KOPT-K1 (cell line): ENCODE measurements around the gene CFAP69.

Experiments
- H3K27ac ChIP-seq: fragments of 200-600 bp; sonication (generic); 2 replicates; pipeline ENCODE4 v1.5.1; 2016; ENCODE audit warnings: antibody characterized with exemption, mild to moderate bottlenecking, low read depth, low read length; ENCODE audit not compliant: poor library complexity, severe bottlenecking
- H3K36me3 ChIP-seq: fragments of 200-600 bp; sonication (generic); 2 replicates; pipeline ENCODE4 v1.5.1; 2017; ENCODE audit warnings: antibody characterized with exemption, mild to moderate bottlenecking, low read length, moderate library complexity; ENCODE audit not compliant: insufficient read depth
- H3K9me3 ChIP-seq: fragments of 200-600 bp; sonication (generic); 2 replicates; pipeline ENCODE4 v1.5.1; 2017; ENCODE audit warnings: antibody characterized with exemption, low read length, mild to moderate bottlenecking; ENCODE audit not compliant: insufficient read depth, poor library complexity, severe bottlenecking

Gene CFAP69

DNA sequence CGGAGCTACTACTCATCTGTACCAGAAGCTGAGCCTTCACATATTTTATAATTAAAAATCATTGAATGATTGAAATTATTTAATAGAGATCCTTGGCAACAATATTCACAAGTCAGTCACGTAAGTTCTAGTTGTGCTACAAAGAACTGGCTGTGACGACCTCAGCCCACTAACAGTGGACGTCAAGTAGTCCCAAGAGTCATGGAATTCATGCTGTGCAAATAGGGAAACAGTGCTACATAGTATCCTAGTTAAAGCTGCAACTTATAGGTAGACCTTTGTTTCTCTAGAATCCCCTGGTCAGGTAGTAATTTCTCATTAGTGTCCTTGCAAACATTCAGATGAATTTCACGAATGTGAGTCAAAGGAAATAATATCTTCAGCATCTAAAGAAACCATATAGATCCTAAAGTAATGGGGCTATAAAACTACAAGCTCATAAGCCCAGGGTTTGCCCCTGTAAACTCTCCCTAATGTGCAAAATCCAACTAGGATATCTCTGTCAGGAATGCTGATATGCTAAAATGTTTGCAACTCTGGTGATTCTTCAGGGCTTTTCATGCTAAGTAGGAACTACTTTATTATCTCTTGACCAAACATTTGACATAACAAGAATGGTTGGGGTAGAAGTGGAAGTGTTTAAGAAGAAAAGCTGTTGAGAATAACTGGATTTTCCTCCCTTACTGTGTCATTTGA is 31.2 kb downstream of the CFAP69 start:
- H3K9me3 ChIP-seq, result no peaks in the 10 kb centered on the region
- H3K27ac ChIP-seq, result no peak overlapping the region
- H3K36me3 ChIP-seq, result no peaks in the 10 kb centered on the region

- Histone ChIP-seq H3K27ac (no peak overlapping the region), H3K9me3 (peaks cover 12% of the 10 kb centered on the region), H3K36me3 (no peaks in the 10 kb centered on the region)
Measured at GRCh38 chr7:90288154-90288553, 43.2 kb downstream of the CFAP69 start.

GRCh38 chr7:90290244-90291113 is 45.5 kb downstream of the CFAP69 start:
- Histone ChIP-seq H3K36me3 (no peaks in the 10 kb centered on the region), H3K27ac (no peak overlapping the region), H3K9me3 (peaks cover 26% of the 10 kb centered on the region)

DNA sequence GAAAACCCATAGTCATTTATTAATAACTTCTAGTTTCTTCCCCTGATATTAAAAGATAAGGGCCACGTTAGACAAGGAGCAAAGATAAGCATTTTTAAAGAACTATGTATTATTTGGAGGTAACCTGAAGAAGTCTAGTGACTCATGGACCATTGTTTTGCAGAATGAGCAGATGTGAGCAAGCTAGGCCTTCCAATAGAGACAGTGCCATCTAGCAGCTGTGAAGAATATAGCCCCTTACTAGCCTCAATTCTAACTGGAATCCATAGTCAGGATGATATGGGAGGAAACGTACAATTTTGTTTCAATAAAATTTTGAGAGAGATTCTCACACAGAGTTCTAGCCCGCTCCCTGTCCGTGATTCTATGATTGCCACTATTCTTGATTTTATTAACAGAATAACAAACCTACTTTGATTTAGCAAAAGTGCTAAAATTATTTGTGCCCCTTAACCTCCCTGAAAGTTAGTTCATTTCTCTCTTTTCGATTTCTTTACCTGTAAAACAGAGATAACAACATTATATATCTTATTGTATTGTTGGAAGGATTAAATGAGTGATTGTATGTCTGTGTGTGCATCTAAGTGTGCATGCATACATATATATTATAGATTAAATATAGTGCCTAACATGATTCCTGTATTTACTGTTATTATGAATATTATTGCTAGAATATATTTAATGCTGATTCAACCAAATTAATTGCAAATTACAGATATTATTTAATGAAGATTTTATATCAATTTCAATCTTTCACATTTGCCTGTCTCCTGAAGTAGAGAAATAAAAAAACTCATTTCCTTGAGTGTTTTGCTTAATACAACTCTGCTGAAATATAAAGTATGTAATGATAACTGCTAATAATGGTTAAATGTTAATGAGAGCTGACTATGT is 53.4 kb downstream of the CFAP69 start:
- Histone ChIP-seq H3K27ac (no peak overlapping the region), H3K9me3 (peaks cover 11% of the 10 kb centered on the region), H3K36me3 (no peaks in the 10 kb centered on the region)

- H3K27ac ChIP-seq, result no peak overlapping the region
- no peaks in the 10 kb centered on the region for H3K9me3 ChIP-seq
- H3K36me3 ChIP-seq, result no peaks in the 10 kb centered on the region
Measured at GRCh38 chr7:90303241-90303640, 58.3 kb downstream of the CFAP69 start.

DNA sequence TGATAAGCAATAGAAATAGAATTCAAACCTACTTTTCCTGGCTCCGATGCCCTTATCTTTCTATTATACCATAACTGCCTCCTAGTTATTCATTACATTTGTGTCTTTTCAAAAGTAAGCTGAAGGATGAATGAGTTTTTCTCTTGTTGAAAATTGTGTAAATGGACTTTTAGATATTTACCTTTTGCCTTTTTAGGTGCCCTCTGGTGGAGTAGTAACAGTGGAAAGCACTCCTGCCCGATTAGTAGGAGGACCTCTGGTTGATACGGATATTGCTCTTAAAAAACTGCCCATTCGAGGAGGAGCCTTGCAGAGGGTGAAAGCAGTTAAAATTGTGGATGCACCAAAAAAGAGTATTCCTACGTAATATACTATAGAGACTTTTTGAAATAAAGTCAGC is 64.9 kb downstream of the CFAP69 start:
- no peaks in the 10 kb centered on the region for H3K36me3 ChIP-seq
- H3K27ac ChIP-seq, result no peak overlapping the region
- no peaks in the 10 kb centered on the region for H3K9me3 ChIP-seq

- Histone ChIP-seq H3K36me3 (no peaks in the 10 kb centered on the region), H3K27ac (no peak overlapping the region), H3K9me3 (no peaks in the 10 kb centered on the region)
Measured at GRCh38 chr7:90311175-90311574, 66.2 kb downstream of the CFAP69 start.

GRCh38 chr7:90312745-90313144 is 67.8 kb downstream of the CFAP69 start:
- H3K36me3 ChIP-seq, result no peaks in the 10 kb centered on the region
- H3K9me3 ChIP-seq, result no peaks in the 10 kb centered on the region
- no peak overlapping the region for H3K27ac ChIP-seq

GRCh38 chr7:90313907-90314306 is 68.9 kb downstream of the CFAP69 start:
- H3K36me3 ChIP-seq, result no peaks in the 10 kb centered on the region
- no peaks in the 10 kb centered on the region for H3K9me3 ChIP-seq
- H3K27ac ChIP-seq, result no peak overlapping the region

DNA sequence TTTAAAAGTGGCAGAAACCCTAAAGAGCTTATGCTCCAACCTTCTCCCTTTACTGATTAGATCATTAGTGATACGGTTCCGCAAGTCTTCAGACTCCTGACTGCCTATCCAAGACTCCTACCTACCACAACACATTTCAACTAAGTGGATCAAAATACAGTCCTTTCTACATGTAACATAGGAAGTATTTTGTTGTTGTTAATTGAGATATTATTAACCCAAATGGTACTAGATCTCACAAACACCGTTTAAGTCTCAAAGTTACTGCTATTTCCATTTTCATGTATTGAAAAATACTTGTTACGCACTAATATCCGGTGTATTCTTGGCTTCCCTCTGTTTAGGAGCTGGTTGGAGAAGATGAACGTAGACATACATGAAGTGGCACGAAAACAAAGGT is 75.0 kb downstream of the CFAP69 start:
- peaks cover 4% of the 10 kb centered on the region for H3K9me3 ChIP-seq
- no peak overlapping the region for H3K27ac ChIP-seq
- no peaks in the 10 kb centered on the region for H3K36me3 ChIP-seq

DNA sequence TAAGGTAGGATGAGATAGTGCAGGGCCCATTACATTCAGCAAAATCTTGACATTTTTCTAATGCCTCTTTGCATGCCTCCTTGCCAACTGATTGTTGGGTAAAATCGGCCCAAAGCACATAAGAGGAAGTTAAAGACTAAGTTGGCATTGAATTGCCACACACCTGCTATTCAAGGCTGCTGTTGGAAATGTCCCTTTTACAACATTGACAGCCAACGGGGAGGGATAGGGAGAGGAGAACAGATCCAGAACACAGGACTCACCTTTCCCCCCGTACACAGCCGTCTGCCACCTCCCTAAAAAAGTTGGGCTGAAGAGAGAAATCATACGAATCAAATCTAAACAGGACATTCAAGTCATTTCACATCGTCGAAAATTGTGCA is 75.4 kb downstream of the CFAP69 start:
- no peaks in the 10 kb centered on the region for H3K36me3 ChIP-seq
- no peak overlapping the region for H3K27ac ChIP-seq
- H3K9me3 ChIP-seq, result peaks cover 4% of the 10 kb centered on the region

- Histone ChIP-seq H3K9me3 (peaks cover 4% of the 10 kb centered on the region), H3K36me3 (no peaks in the 10 kb centered on the region), H3K27ac (no peak within 1 kb of the TSS)
Measured at GRCh38 chr7:90320801-90321494, 76.0 kb downstream of the CFAP69 start, which contains the start of gene FAM237B. FAM237B (minus strand) TSS chr7:90321304; CDS start chr7:90319748, 1,556 bp downstream.

GRCh38 chr7:90322837-90323236 is 77.9 kb downstream of the CFAP69 start:
- Histone ChIP-seq H3K9me3 (peaks cover 4% of the 10 kb centered on the region), H3K27ac (no peak overlapping the region), H3K36me3 (no peaks in the 10 kb centered on the region)

DNA sequence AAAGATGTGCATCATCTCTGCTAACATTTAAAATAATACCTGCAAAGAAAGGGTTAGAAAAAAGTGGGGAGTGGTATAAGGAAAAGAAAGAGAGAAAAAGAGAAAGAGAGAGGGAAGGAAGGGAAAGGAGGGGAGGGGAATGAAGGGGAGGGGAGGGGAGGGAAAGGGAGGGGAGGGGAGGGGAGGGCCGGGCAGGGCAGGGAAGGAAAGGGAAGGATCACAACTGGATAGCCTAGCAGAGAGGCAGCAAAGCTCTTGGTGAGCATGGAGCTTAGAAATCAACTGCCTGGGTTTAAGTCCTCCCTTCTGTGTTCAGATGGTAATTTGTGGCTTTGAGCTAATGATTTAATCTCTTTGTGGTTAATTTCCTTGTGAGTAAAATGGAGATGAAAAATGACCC is 81.5 kb downstream of the CFAP69 start:
- no peaks in the 10 kb centered on the region for H3K36me3 ChIP-seq
- peaks cover 4% of the 10 kb centered on the region for H3K9me3 ChIP-seq
- no peak overlapping the region for H3K27ac ChIP-seq
